H1 (cell line): ENCODE data around the gene AMY1B. TPM values are rescaled to one million over a fixed set of nuclear protein-coding genes. Genes with fewer than 3 reads are reported as not detected.
"Not testable (repeated sequence)": the region's sequence is repeated elsewhere in the genome, so short reads cannot be mapped to it uniquely, and the experiment has no call there.

Experiments used
- CTCF ChIA-PET: fragments of 300-600 bp; sonication (Branson Sonifier 250); formaldehyde crosslinking; loops from one replicate; lab custom pipeline; 2021; ENCODE audit not compliant: partially characterized antibody; lab: Charles Lee
- POLR2A ChIA-PET: fragments of 300-600 bp; sonication (Branson Sonifier 250); formaldehyde crosslinking; loops from one replicate; lab custom pipeline; 2021; ENCODE audit warnings: inconsistent platforms; ENCODE audit not compliant: partially characterized antibody; lab: Charles Lee
- DNase-seq, 2 experiments: peaks; one replicate each; pipeline versions ENCODE4 v3.0.0 to v3.0.0-alpha.2; 2010 to 2022; ENCODE audit warnings: low spot score in 2 of 2, low read depth in 1 of 2, mixed read lengths in 1 of 2
- FAIRE-seq: peaks from 2 replicates; lab custom pipeline; 2011; peaks lifted over from hg19 to GRCh38; lab: Jason Lieb, UNC
- H2AFZ ChIP-seq: 2 replicates; pipeline ENCODE4 v1.8.1; 2012; ENCODE audit warnings: low read length, inconsistent platforms
- H2AK5ac ChIP-seq: 2 replicates; pipeline ENCODE4 v1.6.1; 2013; ENCODE audit warnings: low read depth, low read length
- H2BK120ac ChIP-seq: replicated peaks from 2 replicates; pipeline ENCODE3; 2013; ENCODE audit warnings: low read depth, low read length, inconsistent platforms
- H2BK12ac ChIP-seq: 2 replicates; pipeline ENCODE4 v1.6.1; 2013; ENCODE audit warnings: low read depth, low read length
- H2BK15ac ChIP-seq: 2 replicates; pipeline ENCODE4 v1.6.1; 2013; ENCODE audit warnings: low read length
- H2BK20ac ChIP-seq: 2 replicates; pipeline ENCODE4 v1.6.1; 2013; ENCODE audit warnings: low read length
- H2BK5ac ChIP-seq: 2 replicates; pipeline ENCODE4 v1.6.1; 2013; ENCODE audit warnings: low read depth, low read length
- H3K14ac ChIP-seq: 2 replicates; pipeline ENCODE4 v1.6.1; 2013; ENCODE audit warnings: inconsistent platforms; ENCODE audit not compliant: insufficient read length
- H3K18ac ChIP-seq: 2 replicates; pipeline ENCODE4 v1.6.1; 2013; ENCODE audit warnings: low read length; ENCODE audit errors: extremely low read depth
- H3K23ac ChIP-seq: 2 replicates; pipeline ENCODE4 v1.6.1; 2013; ENCODE audit warnings: inconsistent platforms; ENCODE audit not compliant: insufficient read length
- H3K23me2 ChIP-seq: 2 replicates; pipeline ENCODE4 v1.6.1; 2013; ENCODE audit warnings: low read depth, low read length
- H3K27ac ChIP-seq: 2 replicates; pipeline ENCODE4 v1.6.1; 2011; ENCODE audit warnings: low read depth, low read length, inconsistent platforms
- H3K27me3 ChIP-seq, 4 experiments: replicated peaks in 1 of 4; 1 replicate in 1 of 4; 2 replicates in 3 of 4; pipeline versions ENCODE4 v1.6.1 to v1.8.1; 2011 to 2013; ENCODE audit warnings: low read length in 3 of 4, mild to moderate bottlenecking in 3 of 4, inconsistent platforms in 2 of 4, mixed read lengths in 2 of 4, moderate library complexity in 1 of 4; ENCODE audit not compliant: control insufficient read depth in 3 of 4, insufficient read depth in 3 of 4; ENCODE audit errors: extremely low read depth in 1 of 4
- H3K36me3 ChIP-seq, 4 experiments: 2 replicates each; pipeline versions ENCODE4 v1.6.1 to v1.8.1; 2011 to 2013; ENCODE audit warnings: mild to moderate bottlenecking in 4 of 4, low read length in 3 of 4, moderate library complexity in 2 of 4, control low read depth in 1 of 4, inconsistent platforms in 1 of 4; ENCODE audit not compliant: insufficient read depth in 4 of 4, control insufficient read depth in 2 of 4
- H3K4ac ChIP-seq: replicated peaks from 2 replicates; pipeline ENCODE3; 2013; ENCODE audit warnings: low read length, low read depth, mixed read lengths, inconsistent platforms; ENCODE audit not compliant: insufficient read length
- H3K4me1 ChIP-seq, 4 experiments: replicated peaks in 1 of 4; 1 replicate in 1 of 4; 2 replicates in 3 of 4; pipeline versions ENCODE4 v1.6.1 to v1.8.1; 2011 to 2013; ENCODE audit warnings: low read length in 3 of 4, inconsistent platforms in 2 of 4, mixed read lengths in 1 of 4; ENCODE audit not compliant: insufficient read depth in 4 of 4, control insufficient read depth in 3 of 4
- H3K4me2 ChIP-seq, 2 experiments: 2 replicates each; pipeline versions ENCODE4 v1.6.1 to v1.8.1; 2011 to 2013; ENCODE audit warnings: low read depth in 2 of 2, low read length in 2 of 2, control low read depth in 1 of 2, inconsistent platforms in 1 of 2, mild to moderate bottlenecking in 1 of 2; ENCODE audit not compliant: insufficient read depth in 1 of 2
- H3K4me3 ChIP-seq, 4 experiments: fragments of 200-600, 300-600 bp in 1 of 4; sonication (generic), shearing (Covaris generic), sonication (Bioruptor Twin) in 1 of 4; 2 replicates each; pipeline versions ENCODE4 v1.5.1 to v1.8.1; 2011 to 2016; ENCODE audit warnings: low read length in 4 of 4, low read depth in 3 of 4, control low read depth in 2 of 4, inconsistent platforms in 2 of 4, mild to moderate bottlenecking in 2 of 4, mixed read lengths in 1 of 4, moderate library complexity in 1 of 4; ENCODE audit not compliant: insufficient read depth in 2 of 4; ENCODE audit errors: extremely low read depth in 1 of 4
- H3K56ac ChIP-seq: replicated peaks from 2 replicates; pipeline ENCODE3; 2013; ENCODE audit warnings: low read depth, mild to moderate bottlenecking, mixed read lengths, low read length, inconsistent platforms; ENCODE audit not compliant: insufficient read length
- H3K79me1 ChIP-seq: 2 replicates; pipeline ENCODE4 v1.6.1; 2013; ENCODE audit warnings: low read depth, low read length, control low read depth
- H3K79me2 ChIP-seq, 2 experiments: 2 replicates each; pipeline versions ENCODE4 v1.6.1 to v1.8.1; 2012 to 2013; ENCODE audit warnings: low read length in 2 of 2, mild to moderate bottlenecking in 2 of 2, inconsistent platforms in 1 of 2; ENCODE audit not compliant: insufficient read depth in 2 of 2, control insufficient read depth in 1 of 2
- H3K9ac ChIP-seq, 4 experiments: replicated peaks in 1 of 4; 1 replicate in 1 of 4; 2 replicates in 3 of 4; pipeline versions ENCODE4 v1.6.1 to v1.8.1; 2011 to 2013; ENCODE audit warnings: low read depth in 3 of 4, low read length in 3 of 4, control low read depth in 2 of 4, mild to moderate bottlenecking in 2 of 4, moderate library complexity in 2 of 4, inconsistent platforms in 1 of 4; ENCODE audit errors: extremely low read depth in 1 of 4
- H3K9me3 ChIP-seq, 2 experiments: 2 replicates each; pipeline versions ENCODE4 v1.6.1 to v1.8.1; 2012 to 2013; ENCODE audit warnings: mild to moderate bottlenecking in 2 of 2, moderate library complexity in 2 of 2, control low read depth in 1 of 2, inconsistent platforms in 1 of 2, low read depth in 1 of 2, low read length in 1 of 2, mixed read lengths in 1 of 2; ENCODE audit not compliant: insufficient read depth in 2 of 2
- H4K20me1 ChIP-seq, 2 experiments: replicated peaks in 1 of 2; 2 replicates each; pipeline versions ENCODE3 to v1.8.1; 2011 to 2013; ENCODE audit warnings: inconsistent platforms in 2 of 2, low read length in 2 of 2, mild to moderate bottlenecking in 1 of 2; ENCODE audit not compliant: insufficient read depth in 2 of 2, control insufficient read depth in 1 of 2
- H4K5ac ChIP-seq: 2 replicates; pipeline ENCODE4 v1.6.1; 2013; ENCODE audit warnings: low read length, low read depth, mixed read lengths, inconsistent platforms; ENCODE audit not compliant: insufficient read length
- H4K8ac ChIP-seq: 2 replicates; pipeline ENCODE4 v1.8.0; 2013; ENCODE audit warnings: mild to moderate bottlenecking, moderate library complexity, low read length, inconsistent platforms; ENCODE audit not compliant: insufficient read depth; ENCODE audit errors: extremely low read depth
- H4K91ac ChIP-seq: replicated peaks from 2 replicates; pipeline ENCODE3; 2013; ENCODE audit warnings: low read length, mixed read lengths, inconsistent platforms; ENCODE audit not compliant: insufficient read length
- WGBS, 2 experiments: shearing (Covaris generic) in 1 of 2; methylation state at CpG; one replicate each; pipeline versions ENCODE4 v1.1.6 to v1.1.7; 2013 to 2015; ENCODE audit warnings: low lambda C conversion rate in 2 of 2, mixed read lengths in 2 of 2, inconsistent platforms in 1 of 2, low coverage in 1 of 2, missing lambda C conversion rate in 1 of 2; ENCODE audit not compliant: insufficient replicate concordance in 2 of 2, insufficient coverage in 1 of 2, insufficient read length in 1 of 2; ENCODE audit errors: extremely low coverage in 1 of 2, missing lambda C conversion rate in 1 of 2; 5-methylcytosine and 5-hydroxymethylcytosine counted together
- polyA plus RNA-seq, 7 experiments: library from polyadenylated mRNA; depleted of rRNA in 3 of 7; stranded (reverse) in 5 of 7; unstranded in 2 of 7; fragments of >200 nt in 5 of 7; fragments of 200-250 nt in 2 of 7; gene quantifications; 1 replicate in 5 of 7; 2 replicates in 1 of 7; 4 replicates in 1 of 7; pipeline versions ENCODE4 v1.2.1 to v1.2.3, GENCODE V29; 2011 to 2013; ENCODE audit warnings: missing spikeins in 2 of 7, mixed read lengths in 2 of 7
- total RNA-seq: library from RNA; stranded (reverse); fragmentation: NEBNext Ultra II Directional; extraction: Animal tissue kit (Norgen Biotek cat#: 25700); gene quantifications from 2 replicates; pipeline ENCODE4 v1.2.1, GENCODE V29; 2021

Gene AMY1B
- total and polyA plus RNA-seq, 2 of the 8 experiments (the other 6 are each of a cell fraction or from before 2014, with no cell fraction given) = not detected

- FAIRE-seq, CTCF ChIA-PET: not testable (repeated sequence)
These were observed 39.3 kb upstream of the AMY1B start for GRCh38 chr1:103735334-103735733.

DNA sequence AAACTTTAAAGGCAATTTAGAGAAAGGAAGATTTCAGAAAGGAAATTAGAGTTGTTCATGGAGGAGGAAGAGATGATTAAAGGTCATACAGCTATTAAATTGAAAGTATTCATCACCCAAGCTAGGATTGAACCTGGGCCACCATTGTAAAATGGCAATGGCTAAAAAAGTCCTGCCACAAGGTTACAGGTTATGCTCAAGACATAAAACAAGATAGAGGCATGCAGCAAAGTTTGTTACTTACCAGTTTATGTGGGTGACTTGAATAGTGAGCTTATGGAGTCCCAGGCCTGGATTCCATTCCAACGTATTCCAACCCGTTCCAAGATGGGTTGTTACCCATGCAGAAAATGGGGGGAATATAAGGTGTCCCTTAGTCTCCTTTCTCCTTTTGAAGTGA is 25.5 kb upstream of the AMY1B start:
- POLR2A ChIA-PET, H3K27me3 ChIP-seq, H2BK20ac ChIP-seq, H3K79me1 ChIP-seq, H4K91ac ChIP-seq, H3K4me2 ChIP-seq, H3K27ac ChIP-seq, DNase-seq, H3K79me2 ChIP-seq, H2BK12ac ChIP-seq, H3K4me1 ChIP-seq, H4K5ac ChIP-seq, H3K4me3 ChIP-seq, H3K23me2 ChIP-seq, H4K8ac ChIP-seq, H3K36me3 ChIP-seq, CTCF ChIA-PET, H3K9ac ChIP-seq, H3K14ac ChIP-seq, H2BK120ac ChIP-seq, H2BK5ac ChIP-seq, H3K18ac ChIP-seq, H4K20me1 ChIP-seq, H3K56ac ChIP-seq, H3K4ac ChIP-seq, H2BK15ac ChIP-seq, FAIRE-seq, H3K23ac ChIP-seq, H2AK5ac ChIP-seq, H2AFZ ChIP-seq, H3K9me3 ChIP-seq: not testable (repeated sequence)
- WGBS, 2 experiments = no CpG with 5 or more reads among the region's 2 CpGs

More at GRCh38 chr1:103735334-103735733, 39.3 kb upstream of the AMY1B start:
- H2BK12ac ChIP-seq, H4K5ac ChIP-seq, H3K9ac ChIP-seq, H4K8ac ChIP-seq, H2AFZ ChIP-seq, H4K91ac ChIP-seq, H2AK5ac ChIP-seq, H3K18ac ChIP-seq, H2BK20ac ChIP-seq, H3K9me3 ChIP-seq, H3K4me2 ChIP-seq, H3K79me2 ChIP-seq, DNase-seq, H2BK15ac ChIP-seq, H3K4ac ChIP-seq, H3K27ac ChIP-seq, H2BK120ac ChIP-seq, H3K14ac ChIP-seq, H4K20me1 ChIP-seq, H3K79me1 ChIP-seq, POLR2A ChIA-PET, H3K27me3 ChIP-seq, H3K4me1 ChIP-seq, H3K56ac ChIP-seq, H3K36me3 ChIP-seq, H3K23ac ChIP-seq, H3K4me3 ChIP-seq, H2BK5ac ChIP-seq, H3K23me2 ChIP-seq: not testable (repeated sequence)
- no CpG with 5 or more reads among the region's 3 CpGs for WGBS, 2 experiments
